Glutamatergic neuron (in vitro differentiated cells): ENCODE results near the gene TBC1D2. TPM values are rescaled to one million over a fixed set of nuclear protein-coding genes. Genes with fewer than 3 reads are reported as not detected.

Experiments used
- DNase-seq: peaks from one replicate; pipeline ENCODE4 v3.0.0; 2022
- H3K27ac Mint-ChIP-seq: one replicate; pipeline ENCODE4 v1.8.0; 2020; ENCODE audit warnings: mild to moderate bottlenecking, mixed read lengths, inconsistent platforms; ENCODE audit not compliant: unreplicated experiment
- H3K27me3 Mint-ChIP-seq: one replicate; pipeline ENCODE4 v1.8.0; 2020; ENCODE audit warnings: mild to moderate bottlenecking, moderate library complexity, mixed read lengths, inconsistent platforms; ENCODE audit not compliant: unreplicated experiment
- H3K36me3 Mint-ChIP-seq: one replicate; pipeline ENCODE4 v1.8.0; 2020; ENCODE audit warnings: mild to moderate bottlenecking, mixed read lengths, inconsistent platforms; ENCODE audit not compliant: unreplicated experiment
- H3K4me1 Mint-ChIP-seq: one replicate; pipeline ENCODE4 v1.8.0; 2020; ENCODE audit warnings: mild to moderate bottlenecking, low read depth, mixed read lengths, inconsistent platforms; ENCODE audit not compliant: unreplicated experiment
- H3K4me3 Mint-ChIP-seq: one replicate; pipeline ENCODE4 v1.8.0; 2020; ENCODE audit warnings: mild to moderate bottlenecking, mixed read lengths, inconsistent platforms; ENCODE audit not compliant: unreplicated experiment
- H3K9me3 Mint-ChIP-seq: one replicate; pipeline ENCODE4 v1.8.0; 2020; ENCODE audit warnings: mild to moderate bottlenecking, moderate library complexity, mixed read lengths, inconsistent platforms; ENCODE audit not compliant: unreplicated experiment
- total RNA-seq: library from RNA; stranded (reverse); fragmentation: NEBNext Ultra II Directional; extraction: Animal tissue kit (Norgen Biotek cat#: 25700); gene quantifications from one replicate; pipeline ENCODE4 v1.2.1, GENCODE V29; 2021; ENCODE audit not compliant: unreplicated experiment
- TF ChIP-seq, protein P1 (sequence below): fragments of 200-600 bp; sonication (generic); IDR thresholded peaks from one replicate; pipeline ENCODE4 v1.5.0; 2021; ENCODE audit not compliant: partially characterized antibody, unreplicated experiment

The TBC1D2 gene
- total RNA-seq, 1 donor from 2014 or later: 7.6 TPM

DNA sequence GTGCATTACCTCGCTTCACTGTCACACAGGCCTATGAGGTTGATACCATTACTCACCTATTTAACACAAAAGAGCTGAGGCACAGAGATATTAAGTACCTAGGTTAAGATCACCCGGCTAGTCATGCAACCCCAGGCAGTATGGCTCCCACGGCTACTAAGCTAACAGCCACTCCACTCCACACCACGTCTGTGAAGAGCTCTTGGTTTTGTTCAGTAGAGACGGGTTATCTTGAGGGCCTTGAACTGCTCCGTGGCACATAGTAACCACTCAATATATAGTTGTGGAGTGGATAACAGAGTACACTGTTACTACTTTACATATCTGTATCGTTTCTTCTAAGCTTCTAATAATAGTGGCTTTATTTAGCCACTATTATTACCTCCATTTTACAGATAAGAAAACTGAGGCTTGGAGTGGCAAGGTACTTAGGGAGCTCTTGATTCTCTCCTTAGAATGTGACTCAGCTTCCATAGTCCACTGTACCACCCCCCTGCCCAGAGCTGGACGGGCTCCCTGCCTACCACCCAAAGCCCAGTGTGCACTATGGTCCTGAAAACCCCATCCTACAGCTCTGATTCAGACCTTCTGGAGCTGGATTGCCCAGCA lies 62.0 kb downstream of the TBC1D2 start:
- no peak for DNase-seq
- H3K36me3 Mint-ChIP-seq: no peaks in the 10 kb centered on the region
- TF ChIP-seq, protein P1, sequence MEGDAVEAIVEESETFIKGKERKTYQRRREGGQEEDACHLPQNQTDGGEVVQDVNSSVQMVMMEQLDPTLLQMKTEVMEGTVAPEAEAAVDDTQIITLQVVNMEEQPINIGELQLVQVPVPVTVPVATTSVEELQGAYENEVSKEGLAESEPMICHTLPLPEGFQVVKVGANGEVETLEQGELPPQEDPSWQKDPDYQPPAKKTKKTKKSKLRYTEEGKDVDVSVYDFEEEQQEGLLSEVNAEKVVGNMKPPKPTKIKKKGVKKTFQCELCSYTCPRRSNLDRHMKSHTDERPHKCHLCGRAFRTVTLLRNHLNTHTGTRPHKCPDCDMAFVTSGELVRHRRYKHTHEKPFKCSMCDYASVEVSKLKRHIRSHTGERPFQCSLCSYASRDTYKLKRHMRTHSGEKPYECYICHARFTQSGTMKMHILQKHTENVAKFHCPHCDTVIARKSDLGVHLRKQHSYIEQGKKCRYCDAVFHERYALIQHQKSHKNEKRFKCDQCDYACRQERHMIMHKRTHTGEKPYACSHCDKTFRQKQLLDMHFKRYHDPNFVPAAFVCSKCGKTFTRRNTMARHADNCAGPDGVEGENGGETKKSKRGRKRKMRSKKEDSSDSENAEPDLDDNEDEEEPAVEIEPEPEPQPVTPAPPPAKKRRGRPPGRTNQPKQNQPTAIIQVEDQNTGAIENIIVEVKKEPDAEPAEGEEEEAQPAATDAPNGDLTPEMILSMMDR: no peak
- H3K9me3 Mint-ChIP-seq: peaks cover 8% of the 10 kb centered on the region
- peaks cover 8% of the 10 kb centered on the region for H3K4me1 Mint-ChIP-seq
- peak overlapping the region; percentile 88 for H3K27ac Mint-ChIP-seq
- H3K4me3 Mint-ChIP-seq: peak overlapping the region; percentile 86
- peaks cover 8% of the 10 kb centered on the region for H3K27me3 Mint-ChIP-seq

DNA sequence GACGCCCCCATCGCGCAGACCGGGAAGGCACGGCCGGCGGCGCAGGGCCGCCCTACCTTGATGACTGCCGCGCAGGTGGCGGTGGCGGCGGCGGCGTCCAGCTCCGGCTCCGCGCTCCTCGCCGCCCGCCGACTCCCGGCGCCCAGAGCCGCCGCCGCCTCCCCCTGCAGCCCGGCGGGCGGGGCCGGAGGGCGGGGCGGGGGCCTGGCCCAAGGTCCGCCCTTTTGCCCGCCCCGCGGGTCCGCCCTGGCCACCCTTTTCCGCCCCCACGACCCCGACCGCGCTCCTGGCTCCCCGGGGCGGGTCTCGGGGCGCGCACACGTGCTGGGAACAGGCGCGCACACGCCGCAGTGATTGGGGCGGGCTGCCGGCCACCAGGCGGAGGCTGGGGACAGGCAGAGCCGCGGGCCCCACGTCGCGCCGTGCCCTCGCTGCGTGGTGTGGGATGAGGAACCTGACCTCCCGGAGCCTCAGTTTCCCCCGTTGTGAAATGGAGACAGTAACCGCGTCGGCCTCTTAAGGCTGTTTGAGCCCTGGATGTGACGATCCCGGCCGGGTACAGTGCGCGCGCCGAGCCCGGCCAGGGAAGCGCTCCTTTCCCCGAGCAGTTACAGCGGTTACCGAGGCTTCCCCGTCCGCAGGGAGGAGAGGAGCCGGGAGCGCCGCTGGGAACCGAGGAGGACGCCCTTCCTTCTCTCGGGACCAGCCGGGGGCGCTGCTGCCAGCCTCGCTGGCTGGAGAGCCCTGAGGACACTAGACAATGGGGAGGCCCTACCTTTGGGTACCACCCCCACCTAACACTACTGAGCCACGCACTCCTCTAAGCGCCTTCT lies 62.7 kb downstream of the TBC1D2 start, which contains the start of gene CORO2A:
TSS of gene CORO2A (minus strand) at position 135 of the 833 bp plus-strand sequence. CDS start 34,977 bp downstream, outside the sequence.
- Mint-ChIP-seq H3K9me3 (peaks cover 8% of the 10 kb centered on the region), H3K4me1 (peaks cover 8% of the 10 kb centered on the region), H3K4me3 (peak within 1 kb of the TSS; percentile 86), H3K27me3 (peaks cover 8% of the 10 kb centered on the region), H3K27ac (peak within 1 kb of the TSS; percentile 88), H3K36me3 (no peaks in the 10 kb centered on the region)
- TF ChIP-seq, protein P1: peak; percentile 15
- peak; percentile 83 for DNase-seq

- TF ChIP-seq, protein P1: no peak
- Mint-ChIP-seq H3K27me3 (peaks cover 8% of the 10 kb centered on the region), H3K4me1 (peaks cover 11% of the 10 kb centered on the region), H3K9me3 (peaks cover 8% of the 10 kb centered on the region), H3K4me3 (peak overlapping the region; percentile 78), H3K27ac (no peak overlapping the region), H3K36me3 (no peaks in the 10 kb centered on the region)
- peak; percentile 61 for DNase-seq
Observed at GRCh38 chr9:98191671-98192502, 63.6 kb downstream of the TBC1D2 start.

GRCh38 chr9:98191181-98191608 lies 64.3 kb downstream of the TBC1D2 start:
- Mint-ChIP-seq H3K4me3 (peak overlapping the region; percentile 78), H3K27me3 (peaks cover 9% of the 10 kb centered on the region), H3K4me1 (peaks cover 11% of the 10 kb centered on the region)

More at GRCh38 chr9:98191181-98191608, 64.3 kb downstream of the TBC1D2 start:
- DNase-seq: no peak
- no peaks in the 10 kb centered on the region for H3K36me3 Mint-ChIP-seq
- H3K27ac Mint-ChIP-seq: no peak overlapping the region
- TF ChIP-seq, protein P1: no peak
- H3K9me3 Mint-ChIP-seq: peaks cover 10% of the 10 kb centered on the region
